Stimulated activated CD4-positive, alpha-beta T cell treated with anti-CD3 and anti-CD28 coated beads, Interleukin-1b, Interleukin-23, amount 100 ng/mL, for 48 hours (primary cell): Measurements from ENCODE around the gene FILIP1L.
"Not testable (repeated sequence)": the region's sequence is repeated elsewhere in the genome, so short reads cannot be mapped to it uniquely, and the experiment has no call there.

Experiments used
- DNase-seq: peaks from one replicate; pipeline ENCODE4 v3.0.0-alpha.2; 2020

Gene FILIP1L

DNA sequence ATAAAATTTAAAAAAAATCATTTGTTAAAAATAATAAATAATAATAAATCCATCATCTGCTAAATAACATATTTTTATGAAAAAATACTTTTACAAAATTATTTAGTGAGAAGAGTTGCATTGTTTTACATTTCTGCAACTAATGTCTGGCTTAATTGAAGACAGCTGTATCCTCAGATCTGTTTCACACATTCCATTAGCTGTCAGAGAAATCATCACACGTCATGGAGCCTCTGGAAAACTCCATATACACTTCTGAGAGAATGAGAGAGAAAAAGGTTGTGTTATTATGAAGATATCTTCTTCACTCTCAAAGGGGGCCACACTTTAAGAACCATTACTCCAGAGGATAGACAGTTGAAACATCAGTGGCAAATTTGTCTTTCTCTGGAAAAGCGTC lies 255.8 kb downstream of the FILIP1L start:
- no peak for DNase-seq

DNA sequence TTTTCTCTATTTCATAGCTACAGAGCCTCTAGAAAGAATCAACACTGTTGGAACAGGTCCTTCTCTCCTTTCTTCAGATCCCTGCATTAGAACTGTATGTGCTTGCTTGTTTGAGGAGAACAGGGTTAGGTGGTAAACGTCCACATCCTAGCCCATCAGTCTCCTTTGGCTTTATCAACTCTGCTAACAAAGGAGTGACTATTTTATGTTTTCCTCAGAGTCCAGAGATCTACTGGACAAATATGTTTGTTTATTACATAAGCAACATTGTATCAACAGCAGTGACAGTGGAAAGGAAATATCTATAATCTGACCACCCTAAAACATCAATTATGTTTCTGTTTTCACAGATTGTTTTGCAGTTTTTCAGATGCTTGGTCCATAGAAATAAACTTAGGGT lies 257.0 kb downstream of the FILIP1L start:
- DNase-seq = no peak

DNA sequence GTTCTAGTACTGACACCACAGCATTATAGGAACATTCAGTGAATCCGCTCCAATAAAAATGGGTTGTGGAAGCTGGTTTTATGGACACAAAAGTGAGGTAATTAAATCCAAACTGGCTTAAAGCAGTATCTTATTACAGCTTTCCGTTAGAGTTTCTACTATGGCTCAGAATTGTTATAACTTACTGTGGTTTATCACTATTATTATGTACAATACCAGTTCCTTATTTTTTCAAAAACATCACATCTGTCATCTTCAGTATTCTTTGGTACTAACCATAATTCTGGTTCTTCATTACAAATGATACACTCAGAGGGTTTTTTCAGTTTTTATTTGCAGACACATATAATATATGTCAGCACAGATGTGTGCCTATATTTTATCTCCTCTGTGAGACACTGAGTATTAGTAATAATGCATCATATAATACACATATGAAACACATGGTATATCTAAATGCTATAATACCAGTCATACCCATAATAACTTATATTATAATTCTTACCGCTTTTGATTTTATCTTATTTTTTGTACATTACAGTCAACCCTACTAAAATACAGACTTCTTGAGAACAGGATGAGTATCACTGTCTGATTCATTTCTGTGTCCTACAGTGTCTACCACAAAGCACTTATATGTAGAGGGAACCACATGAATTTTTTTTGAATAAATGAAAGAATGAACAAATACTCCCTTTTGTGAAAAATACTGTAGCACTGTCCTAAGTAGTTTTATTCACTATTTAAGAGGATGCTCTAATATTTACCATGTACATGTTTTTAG lies 257.7 kb downstream of the FILIP1L start:
- DNase-seq = no peak

DNA sequence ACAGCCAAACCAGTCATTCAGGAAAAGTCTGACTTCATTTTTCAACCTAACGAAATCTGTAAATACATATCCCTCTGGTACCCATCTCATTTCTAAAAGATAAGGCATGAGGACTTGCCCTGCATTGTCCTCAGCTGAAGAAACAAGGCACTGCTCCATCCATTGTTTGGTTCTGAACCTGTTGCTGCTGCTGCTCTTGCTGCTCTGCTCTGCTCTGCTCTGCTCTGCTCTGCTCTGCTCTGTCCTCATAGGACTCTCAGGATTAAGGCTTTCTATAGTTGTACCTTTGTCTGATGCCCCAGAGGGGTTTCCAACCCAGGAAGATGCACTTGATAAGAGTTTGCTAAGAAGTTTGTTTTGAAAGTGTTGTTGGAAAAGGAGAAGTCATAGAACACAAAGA lies 258.4 kb downstream of the FILIP1L start:
- no peak for DNase-seq

DNA sequence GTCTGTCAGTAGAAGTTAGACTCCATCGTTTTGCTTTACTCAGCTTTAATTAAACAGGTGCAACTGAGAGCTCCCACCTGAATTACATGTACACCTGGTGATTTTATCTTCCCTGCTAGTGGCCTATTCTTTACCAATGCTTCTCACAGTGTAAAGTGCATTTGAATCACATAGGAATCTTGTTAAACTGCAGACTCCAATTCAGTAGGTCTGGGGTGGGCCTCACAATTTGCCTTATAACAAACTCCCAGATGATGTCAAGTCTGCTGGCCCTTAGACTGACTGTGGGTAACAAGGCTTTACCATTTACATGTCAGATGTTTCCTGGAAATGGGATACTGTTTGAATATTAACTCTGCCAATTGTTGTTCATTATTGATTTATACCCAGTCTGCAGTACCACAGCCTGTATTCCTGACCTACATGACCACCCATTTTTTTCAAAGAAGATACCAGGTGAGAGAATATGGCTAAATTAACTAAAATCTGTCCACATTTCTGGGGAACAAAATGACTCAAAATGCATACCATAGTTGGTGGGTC lies 259.5 kb downstream of the FILIP1L start:
- no peak for DNase-seq

DNA sequence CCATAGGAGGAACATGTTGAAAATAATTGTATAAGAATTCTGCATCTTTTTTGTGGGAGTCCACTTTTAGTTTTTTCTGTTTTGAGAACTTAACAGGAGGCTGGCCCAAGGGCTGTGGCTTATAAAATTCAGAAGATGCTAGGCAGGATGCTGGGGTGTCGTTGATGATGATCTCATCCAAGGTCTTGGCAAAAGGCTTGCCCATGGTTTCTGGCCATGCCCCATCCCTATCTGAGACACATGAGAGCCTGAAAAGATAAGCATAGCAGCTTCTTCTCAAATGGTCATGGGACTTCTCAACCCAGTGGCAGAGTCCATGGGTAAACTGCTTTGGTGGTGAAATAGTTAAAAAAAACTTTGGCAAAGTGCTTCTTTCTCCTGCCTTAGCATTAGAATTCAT lies 261.4 kb downstream of the FILIP1L start:
- no peak for DNase-seq

DNA sequence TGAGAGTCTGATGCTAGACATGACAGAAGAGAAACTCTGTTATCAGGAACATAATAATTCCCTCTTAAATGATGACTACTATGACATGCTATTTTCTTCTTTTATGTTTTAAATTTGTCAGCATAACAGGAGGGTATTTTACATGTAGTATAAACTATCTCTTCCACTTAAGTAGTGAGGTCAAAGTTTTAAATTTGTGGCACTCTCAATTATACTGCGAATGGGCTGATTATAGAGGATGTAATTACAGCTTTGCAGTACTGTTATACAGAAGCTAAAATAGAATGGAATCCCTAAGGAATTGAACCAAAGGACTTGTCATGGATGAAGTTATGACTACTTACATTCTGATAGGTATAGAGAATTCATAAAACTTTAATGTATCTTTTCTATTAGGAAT lies 262.3 kb downstream of the FILIP1L start:
- DNase-seq = no peak

DNA sequence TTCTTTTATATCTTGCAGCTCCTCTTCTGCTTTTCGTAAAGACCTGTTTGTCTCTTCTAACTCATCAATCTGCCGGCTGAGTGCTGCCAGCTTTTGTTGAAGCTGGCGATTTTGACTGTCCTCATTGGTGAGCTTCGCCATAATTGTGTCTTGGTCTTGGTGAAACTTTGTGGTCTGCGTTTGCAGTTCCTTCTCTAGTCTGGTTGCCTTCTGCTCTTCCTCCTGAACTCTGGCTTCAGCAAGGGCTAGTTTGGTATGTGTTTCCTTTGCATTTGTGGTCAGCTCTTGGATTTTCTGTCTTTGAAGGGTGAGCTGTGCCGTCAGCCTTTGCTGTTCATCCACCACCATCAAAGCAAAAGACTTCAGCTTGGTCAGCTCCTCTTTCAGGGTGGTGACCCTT lies 263.7 kb downstream of the FILIP1L start:
- DNase-seq = no peak

DNA sequence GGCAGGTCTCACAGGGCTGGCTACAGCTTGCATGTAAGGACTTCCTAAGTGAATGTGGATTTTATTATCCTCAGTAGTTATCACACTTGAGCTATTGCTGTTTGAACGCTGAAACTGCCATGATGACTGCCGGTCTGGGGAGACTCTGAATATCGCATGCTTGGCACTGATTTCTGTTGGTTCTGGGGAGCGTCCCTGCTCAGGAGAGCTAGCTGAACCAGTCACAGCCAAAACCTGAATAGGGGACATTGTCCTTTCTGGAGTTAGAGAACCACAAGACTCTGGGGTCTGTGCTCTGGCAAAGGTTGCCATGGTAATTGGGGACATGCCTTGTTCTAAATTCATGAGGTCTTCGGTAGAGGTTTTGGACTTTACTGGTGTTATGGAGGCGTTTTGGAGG lies 265.9 kb downstream of the FILIP1L start:
- DNase-seq = no peak

DNA sequence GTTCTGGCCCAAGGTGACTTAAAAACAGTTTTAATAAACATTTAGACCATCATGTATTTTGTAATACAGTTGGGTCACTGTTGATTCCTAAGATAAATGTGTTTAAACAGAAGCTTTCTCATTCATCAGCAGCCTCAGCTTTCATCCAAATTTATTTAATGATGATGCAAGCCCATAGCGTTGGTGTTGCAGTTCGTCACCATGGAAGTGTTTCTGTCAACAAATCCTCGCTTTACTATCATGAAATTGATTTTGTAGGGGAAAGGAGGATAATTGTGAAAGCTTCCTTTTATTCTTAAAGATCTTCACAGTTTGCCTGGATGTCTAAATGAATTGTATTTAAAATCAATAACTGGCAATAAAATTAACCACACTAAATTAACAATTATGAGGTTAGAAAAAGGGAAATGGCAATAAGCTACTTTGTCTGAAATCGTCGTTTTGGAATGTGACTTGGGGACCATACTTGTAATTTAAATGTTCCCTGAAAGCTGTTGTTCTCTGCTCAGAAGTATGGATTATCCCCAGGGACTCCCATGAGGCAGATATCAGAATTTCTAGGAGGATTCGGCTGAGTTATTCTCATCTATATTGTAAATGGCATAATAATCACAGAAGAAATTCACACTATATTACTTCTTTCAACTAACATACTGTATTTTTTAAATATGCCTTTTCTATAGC lies 267.7 kb downstream of the FILIP1L start:
- no peak for DNase-seq

DNA sequence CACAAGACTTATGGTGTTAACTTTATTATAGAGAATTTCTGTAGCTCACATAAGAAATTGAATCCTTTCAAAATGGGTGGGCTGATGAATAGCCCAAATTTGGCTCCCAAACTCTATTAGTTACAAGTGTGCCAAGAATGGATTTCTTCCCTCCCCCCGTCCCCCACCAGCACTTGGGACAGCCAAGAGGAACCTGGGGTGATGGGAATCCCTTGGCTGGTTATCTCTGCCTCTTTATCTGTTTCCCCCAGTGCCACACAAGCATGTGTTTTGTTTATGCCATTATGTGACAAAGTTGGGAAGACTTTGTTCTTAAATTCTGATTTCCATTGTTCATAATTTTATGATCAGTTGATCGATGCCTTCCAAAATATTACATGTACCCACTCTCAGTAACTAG lies 268.3 kb downstream of the FILIP1L start:
- DNase-seq = no peak

DNA sequence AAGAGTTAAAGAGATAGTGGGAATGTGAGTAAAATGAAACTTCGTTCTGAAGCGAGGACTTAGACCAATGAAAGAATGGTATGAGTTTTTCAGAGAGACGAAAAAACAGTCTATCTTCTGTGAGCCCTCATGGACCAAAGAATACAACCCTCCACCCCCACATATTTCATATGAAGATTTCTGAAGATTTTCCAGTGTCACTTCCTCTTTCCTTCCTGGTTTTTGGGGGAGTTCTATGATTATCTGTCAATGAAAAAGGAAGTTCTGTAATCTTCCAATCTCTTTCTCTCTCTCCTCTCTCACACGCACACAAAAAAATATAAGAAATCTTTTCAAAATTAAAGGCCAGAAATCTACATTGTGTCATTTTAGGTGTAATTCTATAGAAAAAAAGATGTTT lies 269.0 kb downstream of the FILIP1L start:
- no peak for DNase-seq

DNA sequence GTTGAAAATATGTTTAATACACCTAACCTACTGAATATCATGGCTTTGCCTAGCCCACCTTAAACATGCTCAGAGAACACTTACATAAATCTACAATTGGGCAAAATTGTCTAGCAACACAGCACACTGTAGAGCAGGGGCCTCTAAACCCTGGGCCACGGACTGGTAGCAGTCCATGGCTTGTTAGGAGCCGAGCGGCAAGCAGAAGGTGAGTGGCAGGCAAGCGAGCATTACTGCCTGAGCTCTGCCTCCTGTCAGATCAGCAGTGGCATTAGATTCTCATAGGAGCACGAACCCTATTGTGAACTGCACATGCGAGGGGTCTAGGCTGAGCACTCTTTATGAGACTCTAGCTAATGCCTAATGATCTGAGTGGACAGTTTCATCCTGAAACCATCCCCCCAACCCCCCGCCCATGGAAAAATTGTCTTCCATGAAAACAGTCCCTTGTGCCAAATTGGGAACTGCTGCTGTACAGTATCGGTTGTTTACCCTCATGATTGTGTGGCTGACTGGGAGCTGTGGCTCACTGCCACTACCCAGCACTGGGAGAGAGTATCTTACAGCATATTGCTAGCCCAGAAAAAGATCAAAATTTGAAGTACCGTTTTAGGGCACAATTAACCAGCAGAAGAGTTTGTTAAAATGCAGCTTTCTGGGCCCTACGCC lies 270.6 kb downstream of the FILIP1L start:
- no peak for DNase-seq

DNA sequence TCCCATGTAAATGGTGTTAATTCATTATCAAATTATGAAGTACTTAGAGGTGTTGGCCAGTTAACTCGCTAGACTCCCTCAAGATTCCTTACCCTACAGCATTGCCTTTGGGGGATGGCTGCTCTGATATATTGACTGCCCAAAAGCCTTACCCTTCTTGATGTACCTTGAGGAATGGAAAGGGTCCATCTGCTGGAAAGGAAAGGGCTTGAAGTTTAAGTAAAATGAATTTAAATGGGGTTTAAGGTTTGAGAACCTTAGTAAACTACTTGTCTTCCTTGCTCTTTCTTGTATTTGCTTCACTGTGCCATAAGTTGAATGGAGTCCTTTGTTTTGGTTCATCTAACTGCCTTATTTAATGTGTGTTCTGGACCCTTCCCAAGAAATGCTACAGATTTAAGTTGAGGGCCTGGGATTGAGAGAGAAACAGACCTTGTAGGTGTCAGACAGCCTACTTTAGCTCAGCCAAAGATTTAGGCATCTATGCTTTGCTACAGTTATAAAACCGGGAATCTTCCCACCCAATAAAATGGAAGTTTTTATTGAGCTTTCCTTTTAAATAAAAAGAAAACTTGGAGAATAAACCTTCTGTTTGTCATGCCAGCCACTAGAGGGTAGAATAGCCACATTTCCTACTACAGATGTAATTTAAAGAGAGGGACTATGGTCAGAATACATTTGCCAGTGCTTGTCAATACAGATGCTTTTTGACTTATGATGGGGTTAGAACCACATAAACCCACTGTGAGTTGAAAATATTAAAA lies 271.3 kb downstream of the FILIP1L start:
- no peak for DNase-seq

DNA sequence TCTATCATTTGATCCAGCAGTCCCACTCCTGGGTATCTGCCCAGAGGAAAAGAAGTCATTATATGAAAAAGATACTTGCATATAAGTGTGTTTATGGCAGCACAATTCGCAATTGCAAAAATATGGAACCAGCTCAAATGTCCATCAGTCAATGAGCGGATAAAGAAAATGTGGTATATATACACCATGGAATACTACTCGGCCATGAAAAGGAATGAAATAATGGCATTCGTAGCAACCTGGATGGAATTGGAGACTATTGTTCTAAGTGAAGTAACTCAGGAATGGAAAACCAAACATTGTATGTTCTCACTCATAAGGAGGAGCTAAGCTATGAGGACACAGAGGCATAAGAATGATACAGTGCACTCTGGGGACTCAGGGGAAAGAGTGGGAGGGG lies 272.4 kb downstream of the FILIP1L start:
- not testable (repeated sequence) for DNase-seq

DNA sequence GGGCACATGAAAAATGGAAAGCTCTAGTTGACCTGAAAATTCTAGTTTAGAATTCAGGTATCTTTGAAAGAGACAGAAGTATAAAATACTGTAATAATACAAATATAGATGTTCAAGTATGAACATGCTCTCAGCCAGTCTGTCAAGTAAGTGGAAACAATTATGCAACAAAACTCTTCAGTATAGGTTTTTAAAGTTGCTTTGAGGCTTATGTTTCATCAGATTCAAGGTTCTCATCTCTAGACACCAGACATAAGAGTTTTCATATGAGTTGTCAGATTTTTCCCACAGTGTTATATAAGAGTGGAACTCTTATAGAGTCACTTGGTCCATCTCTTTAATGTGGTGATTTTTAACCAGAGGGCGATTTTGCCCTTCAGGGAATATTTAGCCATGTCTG lies 274.7 kb downstream of the FILIP1L start:
- no peak for DNase-seq

DNA sequence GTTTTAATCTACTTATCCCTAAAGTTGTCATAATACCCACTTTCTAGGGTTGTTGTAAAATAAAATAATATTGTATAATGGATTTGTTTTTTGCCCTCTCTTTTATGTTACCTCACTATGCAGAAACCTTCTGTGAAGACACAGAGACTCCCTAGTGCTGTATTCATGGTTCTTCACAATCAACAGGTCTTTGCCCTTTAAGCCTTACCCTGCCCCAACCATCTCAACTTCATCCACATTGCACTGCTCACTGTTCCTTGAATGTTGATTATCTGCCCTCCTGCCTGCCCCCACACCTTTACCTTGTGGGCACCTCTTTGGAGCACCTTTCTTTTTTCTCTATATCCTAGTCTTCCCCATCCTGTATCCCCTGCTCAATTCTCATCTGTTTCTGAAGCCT lies 275.5 kb downstream of the FILIP1L start:
- DNase-seq = no peak

DNA sequence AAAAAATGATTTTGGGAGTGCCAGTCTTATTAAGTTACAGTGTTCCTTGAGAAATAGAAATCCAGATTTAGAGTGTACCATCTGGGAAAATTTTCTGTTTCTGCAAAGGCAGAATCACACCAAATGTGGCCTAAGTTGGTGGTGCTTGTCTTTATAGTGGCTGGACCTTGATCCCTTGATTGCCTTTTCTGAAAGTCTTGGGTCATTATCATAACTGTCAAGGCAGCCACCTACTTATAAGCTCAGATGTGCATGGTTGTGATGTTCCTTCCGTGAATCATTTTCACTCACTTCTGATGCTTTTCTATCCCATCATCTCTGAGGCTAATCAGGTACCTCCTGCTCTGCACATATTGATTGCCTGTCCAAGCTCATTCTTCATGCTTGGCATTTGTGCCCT lies 276.6 kb downstream of the FILIP1L start:
- DNase-seq = no peak

DNA sequence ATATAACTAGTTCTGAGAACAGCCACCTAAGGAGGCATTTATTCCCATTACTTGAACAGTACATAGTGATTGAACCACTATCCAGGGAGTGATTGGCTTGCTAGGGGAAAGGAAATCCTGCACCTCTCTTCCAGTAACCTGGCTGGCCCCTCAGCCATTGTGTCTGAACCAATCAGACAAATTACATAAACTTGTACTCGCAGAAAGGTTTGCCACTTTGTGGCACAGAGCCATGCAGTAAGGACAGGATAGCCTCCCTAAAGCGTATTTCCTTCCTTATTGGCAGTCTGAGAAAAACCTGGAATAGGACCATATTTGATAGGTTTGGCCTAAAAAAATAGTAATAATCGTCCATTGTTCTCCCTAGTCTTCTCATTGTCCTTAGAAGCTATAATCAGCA lies 277.6 kb downstream of the FILIP1L start:
- DNase-seq = no peak

DNA sequence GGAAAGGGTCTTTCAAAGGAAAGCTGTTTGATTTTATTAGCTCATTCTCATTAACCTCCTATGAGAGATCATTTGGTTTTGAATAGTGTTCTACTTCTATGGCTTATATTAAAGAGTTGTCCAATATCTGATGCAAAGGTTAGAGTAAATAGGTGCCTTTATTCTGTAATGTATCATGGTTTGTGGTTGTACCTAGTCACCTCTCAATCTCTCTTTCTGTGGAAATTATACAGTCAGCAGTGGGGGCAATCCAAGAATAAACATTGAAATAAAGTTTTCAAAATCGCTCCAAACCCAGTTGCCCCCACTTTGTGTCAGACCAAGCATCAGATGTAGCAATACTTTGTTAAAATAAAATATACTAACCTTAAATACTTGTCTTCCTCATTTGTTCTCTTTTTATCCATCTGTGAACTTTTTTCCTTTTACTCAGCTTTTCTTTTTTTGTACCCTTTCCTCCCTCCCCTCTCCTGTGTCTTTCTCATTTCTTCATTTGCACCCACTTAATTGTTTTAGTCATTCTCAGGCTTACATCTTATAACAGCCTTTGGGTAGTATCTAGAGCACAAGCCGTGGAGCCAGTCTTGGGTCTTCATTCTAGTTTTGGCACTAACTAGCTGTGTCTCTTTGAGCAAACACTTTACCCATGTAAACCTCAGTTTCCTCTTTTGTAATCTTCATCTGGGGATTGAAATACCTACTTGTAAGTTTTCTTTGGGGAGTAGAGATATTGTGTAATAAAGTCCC lies 279.9 kb downstream of the FILIP1L start:
- DNase-seq = no peak

DNA sequence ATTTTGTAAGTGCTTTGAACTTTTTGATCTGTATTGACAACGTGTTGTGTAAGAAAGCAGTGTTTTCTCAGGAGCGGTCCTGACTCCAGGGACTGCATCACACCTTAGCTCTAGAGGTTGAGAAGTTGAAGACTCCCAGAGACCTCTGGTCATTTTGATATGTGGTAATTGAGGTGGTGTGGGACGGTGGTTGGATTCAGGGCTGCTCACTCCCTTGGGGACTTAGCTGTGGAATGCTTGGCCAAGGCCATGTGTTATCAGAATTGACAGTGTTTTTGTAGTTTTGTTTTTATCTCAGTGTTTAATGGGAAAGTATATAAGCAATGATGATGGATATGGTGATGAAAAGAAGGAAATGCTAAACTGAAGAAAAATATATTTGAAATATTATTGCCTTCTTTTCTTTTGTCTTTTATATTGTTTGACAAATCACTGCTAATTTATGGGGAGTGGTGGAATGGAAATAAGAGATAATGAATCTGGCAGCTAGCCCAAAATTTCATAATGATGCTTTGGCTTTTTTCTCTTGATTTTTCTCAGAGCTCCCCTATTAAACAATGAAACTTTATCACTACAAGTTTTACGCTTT lies 280.6 kb downstream of the FILIP1L start:
- no peak for DNase-seq

DNA sequence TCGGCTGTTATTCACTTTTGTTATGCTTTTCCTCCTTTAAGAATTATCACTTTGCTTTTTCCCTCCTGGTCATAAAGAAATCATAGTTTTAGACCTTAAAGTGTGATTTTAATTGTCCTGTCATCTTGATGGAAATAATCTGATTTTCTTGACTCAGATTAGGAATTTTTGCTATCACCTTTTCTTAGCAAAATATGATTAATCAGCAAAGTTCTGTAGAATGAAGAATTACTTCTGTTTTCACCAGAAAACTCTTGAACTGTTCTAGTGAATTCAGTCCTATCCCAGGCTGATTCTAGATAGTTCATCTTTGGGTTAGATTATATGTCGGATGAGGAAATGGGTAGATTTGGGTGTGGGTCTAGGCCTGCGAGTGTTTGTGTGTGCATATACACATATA lies 284.5 kb downstream of the FILIP1L start:
- DNase-seq = no peak
